ENCODE results near the gene PHACTR3. TPM values are rescaled to one million over a fixed set of nuclear protein-coding genes. Genes with fewer than 3 reads are reported as not detected.

The PHACTR3 gene
- total RNA-seq, 1 donor = not detected

DNA sequence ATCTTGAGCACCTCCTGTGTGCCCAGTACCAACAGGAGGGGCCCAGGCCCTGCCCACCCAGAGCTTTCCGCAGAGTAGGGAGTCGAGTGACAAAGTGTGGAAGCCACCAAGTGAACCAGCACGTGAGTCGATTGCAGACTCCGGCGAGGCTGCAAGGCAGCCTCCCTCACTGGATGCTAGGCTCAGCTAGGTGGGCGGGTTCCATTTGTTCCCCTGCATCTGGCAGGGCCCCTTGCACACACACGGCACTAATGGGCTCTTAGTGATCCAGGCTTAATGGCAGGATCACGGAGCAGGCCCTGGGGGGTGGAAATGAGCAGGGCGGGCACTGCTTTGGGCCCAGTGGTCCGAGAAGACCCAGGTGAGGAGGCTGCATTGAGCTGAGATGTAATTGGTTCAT lies 140.4 kb downstream of the PHACTR3 start:
- H3K4me3 ChIP-seq (ENCODE audit: low read depth, low read length) = no peak overlapping the region
- TF ChIP-seq, protein P1, sequence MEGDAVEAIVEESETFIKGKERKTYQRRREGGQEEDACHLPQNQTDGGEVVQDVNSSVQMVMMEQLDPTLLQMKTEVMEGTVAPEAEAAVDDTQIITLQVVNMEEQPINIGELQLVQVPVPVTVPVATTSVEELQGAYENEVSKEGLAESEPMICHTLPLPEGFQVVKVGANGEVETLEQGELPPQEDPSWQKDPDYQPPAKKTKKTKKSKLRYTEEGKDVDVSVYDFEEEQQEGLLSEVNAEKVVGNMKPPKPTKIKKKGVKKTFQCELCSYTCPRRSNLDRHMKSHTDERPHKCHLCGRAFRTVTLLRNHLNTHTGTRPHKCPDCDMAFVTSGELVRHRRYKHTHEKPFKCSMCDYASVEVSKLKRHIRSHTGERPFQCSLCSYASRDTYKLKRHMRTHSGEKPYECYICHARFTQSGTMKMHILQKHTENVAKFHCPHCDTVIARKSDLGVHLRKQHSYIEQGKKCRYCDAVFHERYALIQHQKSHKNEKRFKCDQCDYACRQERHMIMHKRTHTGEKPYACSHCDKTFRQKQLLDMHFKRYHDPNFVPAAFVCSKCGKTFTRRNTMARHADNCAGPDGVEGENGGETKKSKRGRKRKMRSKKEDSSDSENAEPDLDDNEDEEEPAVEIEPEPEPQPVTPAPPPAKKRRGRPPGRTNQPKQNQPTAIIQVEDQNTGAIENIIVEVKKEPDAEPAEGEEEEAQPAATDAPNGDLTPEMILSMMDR (IDR thresholded peaks at IDR 0.05; ENCODE audit: insufficient read depth, low read depth, low read length) = no peak
- no peak for DNase-seq (ENCODE audit: low read depth)

DNA sequence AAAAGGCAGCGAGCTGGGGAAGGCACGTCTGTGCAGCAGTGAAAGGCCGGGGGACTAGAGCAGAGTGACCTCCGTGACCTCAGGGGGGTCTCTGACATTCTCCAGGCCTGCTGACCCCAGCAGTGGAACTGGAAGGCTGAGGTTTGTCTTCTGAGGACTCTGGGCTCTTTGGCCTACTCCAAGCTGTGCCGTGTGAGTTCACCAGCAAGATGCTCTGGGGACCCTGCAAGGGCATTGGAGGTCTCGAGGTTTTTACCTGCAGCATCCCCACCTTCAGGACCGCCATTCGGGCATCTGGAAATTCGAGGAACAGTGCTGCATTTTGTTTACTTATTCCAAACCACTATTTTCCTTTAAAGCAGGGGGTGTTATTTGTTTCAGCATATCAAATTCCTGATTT lies 140.9 kb downstream of the PHACTR3 start:
- TF ChIP-seq, protein P1 (IDR thresholded peaks at IDR 0.05; ENCODE audit: insufficient read depth, low read depth, low read length) = no peak
- no peak for DNase-seq (ENCODE audit: low read depth)
- H3K4me3 ChIP-seq (ENCODE audit: low read depth, low read length) = no peak overlapping the region

- no peak for DNase-seq (ENCODE audit: low read depth)
- no peak overlapping the region for H3K4me3 ChIP-seq (ENCODE audit: low read depth, low read length)
These were observed 141.4 kb downstream of the PHACTR3 start for GRCh38 chr20:59745716-59746115.

GRCh38 chr20:59746155-59746554 lies 141.8 kb downstream of the PHACTR3 start:
- TF ChIP-seq, protein P1 (IDR thresholded peaks at IDR 0.05; ENCODE audit: insufficient read depth, low read depth, low read length) = no peak
- no peak for DNase-seq (ENCODE audit: low read depth)
- no peak overlapping the region for H3K4me3 ChIP-seq (ENCODE audit: low read depth, low read length)

More at GRCh38 chr20:59745716-59746115, 141.4 kb downstream of the PHACTR3 start:
- TF ChIP-seq, protein P1 (IDR thresholded peaks at IDR 0.05; ENCODE audit: insufficient read depth, low read depth, low read length) = no peak

DNA sequence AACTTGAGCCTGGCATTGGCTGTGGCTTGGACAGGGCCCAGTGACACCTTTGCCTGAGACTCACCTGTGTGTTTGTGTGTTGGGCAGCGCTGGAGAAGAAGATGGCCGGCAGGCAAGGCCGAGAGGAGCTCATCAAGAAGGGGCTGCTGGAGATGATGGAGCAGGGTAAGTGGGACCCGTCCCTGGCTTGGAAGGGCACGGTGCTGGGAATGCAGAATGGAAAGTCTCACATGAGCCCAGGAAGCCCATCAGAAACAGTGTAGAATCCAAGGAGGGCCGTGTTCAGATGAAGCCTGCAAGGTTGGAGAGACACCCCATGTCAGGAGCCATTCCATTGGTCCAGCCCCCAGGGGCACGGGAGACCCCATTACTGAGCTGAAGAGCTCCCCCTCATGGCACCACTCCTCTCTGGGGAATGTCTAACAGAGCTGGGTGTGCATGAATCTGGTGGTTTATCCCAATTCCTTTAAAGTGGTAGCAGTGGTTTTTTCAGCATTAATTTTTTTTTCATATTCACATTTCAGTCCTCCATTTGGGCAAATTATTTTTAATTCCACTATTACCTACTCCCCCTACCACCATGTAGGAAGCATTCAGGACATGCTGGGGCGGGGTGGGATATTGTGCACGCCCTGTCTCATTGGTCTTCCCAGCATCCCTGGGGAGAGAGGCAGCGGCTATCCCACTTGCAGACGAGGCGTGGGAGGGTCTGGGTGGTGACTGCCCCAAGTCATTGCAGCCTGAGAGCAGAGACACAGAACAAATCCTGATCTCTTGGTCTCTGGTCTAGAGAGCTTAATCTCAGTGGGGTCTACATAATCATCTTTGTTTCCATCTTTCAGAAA lies 143.6 kb downstream of the PHACTR3 start:
- TF ChIP-seq, protein P1 (IDR thresholded peaks at IDR 0.05; ENCODE audit: insufficient read depth, low read depth, low read length) = no peak
- DNase-seq (ENCODE audit: low read depth) = no peak
- no peak overlapping the region for H3K4me3 ChIP-seq (ENCODE audit: low read depth, low read length)

- DNase-seq (ENCODE audit: low read depth) = no peak
These were observed 144.4 kb downstream of the PHACTR3 start for GRCh38 chr20:59748619-59749191.

More at GRCh38 chr20:59748619-59749191, 144.4 kb downstream of the PHACTR3 start:
- TF ChIP-seq, protein P1 (IDR thresholded peaks at IDR 0.05; ENCODE audit: insufficient read depth, low read depth, low read length) = no peak
- no peak overlapping the region for H3K4me3 ChIP-seq (ENCODE audit: low read depth, low read length)

All from fibroblast of villous mesenchyme (primary cell).